Liver (tissue), 9 donors: ENCODE measurements around the gene EFNA2. TPM values are rescaled to one million over a fixed set of nuclear protein-coding genes. Genes with fewer than 3 reads are reported as not detected.

Experiments
- DNase-seq: peaks from one replicate; pipeline ENCODE4 v3.0.0-alpha.2; 2017; ENCODE audit warnings: low spot score
- H3K27ac ChIP-seq, 2 donors: one replicate each; pipeline ENCODE4 v1.7.0; 2013; ENCODE audit warnings: inconsistent platforms in 2 of 2, low read length in 2 of 2, control low read depth in 1 of 2, low read depth in 1 of 2, mild to moderate bottlenecking in 1 of 2
- H3K27me3 ChIP-seq, 4 donors: one replicate each; pipeline versions ENCODE4 v1.6.1 to v1.7.0; 2013; ENCODE audit warnings: low read length in 3 of 4, inconsistent platforms in 1 of 4, mild to moderate bottlenecking in 1 of 4, moderate library complexity in 1 of 4; ENCODE audit not compliant: control insufficient read depth in 4 of 4, insufficient read depth in 4 of 4
- H3K36me3 ChIP-seq, 4 donors: one replicate each; pipeline versions ENCODE4 v1.6.1 to v1.7.0; 2013; ENCODE audit warnings: low read length in 3 of 4, mild to moderate bottlenecking in 3 of 4, low read depth in 1 of 4, moderate library complexity in 1 of 4; ENCODE audit not compliant: control insufficient read depth in 4 of 4, insufficient read depth in 3 of 4
- H3K4me1 ChIP-seq, 4 donors: one replicate each; pipeline versions ENCODE4 v1.6.1 to v1.7.0; 2013; ENCODE audit warnings: low read length in 3 of 4, mild to moderate bottlenecking in 3 of 4, moderate library complexity in 1 of 4; ENCODE audit not compliant: control insufficient read depth in 4 of 4, insufficient read depth in 4 of 4
- H3K4me3 ChIP-seq, 3 donors: one replicate each; pipeline versions ENCODE4 v1.6.1 to v1.7.0; 2013; ENCODE audit warnings: low read length in 3 of 3, control low read depth in 1 of 3, low read depth in 1 of 3, mild to moderate bottlenecking in 1 of 3
- H3K9ac ChIP-seq, 2 donors: one replicate each; pipeline ENCODE4 v1.7.0; 2013; ENCODE audit warnings: low read length in 2 of 2, mild to moderate bottlenecking in 2 of 2, moderate library complexity in 2 of 2, control low read depth in 1 of 2, low read depth in 1 of 2
- H3K9me3 ChIP-seq, 4 donors: one replicate each; pipeline versions ENCODE4 v1.6.1 to v1.7.0; 2013; ENCODE audit warnings: low read length in 3 of 4; ENCODE audit not compliant: control insufficient read depth in 4 of 4
- EGR1 ChIP-seq, 2 donors: IDR thresholded peaks; 2 replicates each; pipeline ENCODE4 v1.6.1; 2016 to 2018; ENCODE audit warnings: antibody characterized with exemption in 2 of 2, low read depth in 2 of 2
- FOXA1 ChIP-seq: IDR thresholded peaks from 2 replicates; pipeline ENCODE4 v1.6.1; 2016; ENCODE audit warnings: antibody characterized with exemption
- FOXA2 ChIP-seq: IDR thresholded peaks from 2 replicates; pipeline ENCODE4 v1.6.1; 2016; ENCODE audit warnings: antibody characterized with exemption
- GABPA ChIP-seq, 2 donors: IDR thresholded peaks in 1 of 2; conservative IDR thresholded peaks in 1 of 2; 2 replicates each; pipeline ENCODE4 v1.6.1; 2016; ENCODE audit warnings: antibody characterized with exemption in 2 of 2, mild to moderate bottlenecking in 1 of 2, moderate library complexity in 1 of 2
- HNF4A ChIP-seq, 2 donors: conservative IDR thresholded peaks; 2 replicates each; pipeline ENCODE4 v1.6.1; 2016; ENCODE audit warnings: antibody characterized with exemption in 2 of 2, mild to moderate bottlenecking in 2 of 2
- HNF4G ChIP-seq: IDR thresholded peaks from 2 replicates; pipeline ENCODE4 v1.6.1; 2016; ENCODE audit warnings: antibody characterized with exemption
- NR2F2 ChIP-seq: IDR thresholded peaks from 2 replicates; pipeline ENCODE4 v1.6.1; 2016; ENCODE audit warnings: antibody characterized with exemption
- RAD21 ChIP-seq, 2 donors: IDR thresholded peaks; 2 replicates each; pipeline ENCODE4 v1.6.1; 2016; ENCODE audit warnings: antibody characterized with exemption in 2 of 2, mild to moderate bottlenecking in 2 of 2
- RXRA ChIP-seq, 2 donors: IDR thresholded peaks; 2 replicates each; pipeline ENCODE4 v1.6.1; 2017 to 2018; ENCODE audit warnings: antibody characterized with exemption in 2 of 2, mild to moderate bottlenecking in 1 of 2
- SP1 ChIP-seq: IDR thresholded peaks from 2 replicates; pipeline ENCODE4 v1.6.1; 2018; ENCODE audit warnings: antibody characterized with exemption, mild to moderate bottlenecking
- TAF1 ChIP-seq: conservative IDR thresholded peaks from 2 replicates; pipeline ENCODE4 v1.6.1; 2016; ENCODE audit warnings: antibody characterized with exemption, mild to moderate bottlenecking
- YY1 ChIP-seq: IDR thresholded peaks from 2 replicates; pipeline ENCODE4 v1.6.1; 2016; ENCODE audit warnings: antibody characterized with exemption, mild to moderate bottlenecking
- WGBS: extraction: QIAGEN DNeasy Blood & Tissue Kit; methylation state at CpG from one replicate; pipeline ENCODE4 v1.1.7; 2013; 5-methylcytosine and 5-hydroxymethylcytosine counted together
- polyA plus RNA-seq, 2 donors: library from polyadenylated mRNA; stranded (reverse) in 1 of 2; unstranded in 1 of 2; fragments of 200-250 nt in 1 of 2; fragments of >200 nt in 1 of 2; fragmentation: Nextera tagmentation in 1 of 2; extraction: Ambion mirVana in 1 of 2; gene quantifications; one replicate each; pipeline versions ENCODE4 v1.2.1 to v1.2.3, GENCODE V29; 2013 to 2015
- total RNA-seq, 2 donors: library from RNA; depleted of rRNA; stranded (reverse); fragments of >200 nt; gene quantifications; one replicate each; pipeline ENCODE4 v1.2.3, GENCODE V29; 2014
- TF ChIP-seq, protein P1 (sequence below): IDR thresholded peaks from 2 replicates; pipeline ENCODE4 v1.6.1; 2016; ENCODE audit warnings: antibody characterized with exemption
- TF ChIP-seq, protein P2 (sequence below): fragments of 150-350 bp; IDR thresholded peaks from 2 replicates; pipeline ENCODE4 v1.5.1; 2017; ENCODE audit warnings: improper control_type of control experiment, low read depth, low read length; ENCODE audit not compliant: missing input control
- TF ChIP-seq, protein P3 (sequence below): IDR thresholded peaks from 2 replicates; pipeline ENCODE4 v1.6.1; 2016; ENCODE audit warnings: antibody characterized with exemption, mild to moderate bottlenecking
- TF ChIP-seq, protein P4 (sequence below): IDR thresholded peaks from 2 replicates; pipeline ENCODE4 v1.6.1; 2016; ENCODE audit warnings: antibody characterized with exemption
- TF ChIP-seq, protein P5 (sequence below): IDR thresholded peaks from 2 replicates; pipeline ENCODE4 v1.6.1; 2016; ENCODE audit warnings: antibody characterized with exemption
- donor health status: healthy.
- donor health status: healthy.
- donor health status: healthy.
- donor health status: healthy.
- donor health status: healthy.

Gene EFNA2
- total and polyA plus RNA-seq, 4 donors = 0.98 to 9.8 (median 4.3) TPM

- WGBS = 92% methylated on average over 8 of the region's 8 CpGs
- peaks cover 6 to 11% (median 9%) of the 10 kb centered on the region in 4 donors for H3K4me1 ChIP-seq
- no peak for DNase-seq
- H3K36me3 ChIP-seq = peaks cover 0 to 5% (median 0%) of the 10 kb centered on the region in 4 donors
- H3K27me3 ChIP-seq = no peaks in the 10 kb centered on the region
- no peaks in the 10 kb centered on the region for H3K9me3 ChIP-seq
- no peak overlapping the region for H3K27ac ChIP-seq
- no peak overlapping the region for H3K9ac ChIP-seq
- TF ChIP-seq RAD21 (IDR thresholded peaks at IDR 0.05) (no peak), RXRA (IDR thresholded peaks at IDR 0.05) (no peak), FOXA2 (no peak), FOXA1 (no peak), HNF4A (conservative IDR thresholded peaks at IDR 0.05) (no peak), EGR1 (IDR thresholded peaks at IDR 0.05; ENCODE audit: low read depth in 2 of 2) (no peak), TAF1 (no peak)
- TF ChIP-seq, protein P1, sequence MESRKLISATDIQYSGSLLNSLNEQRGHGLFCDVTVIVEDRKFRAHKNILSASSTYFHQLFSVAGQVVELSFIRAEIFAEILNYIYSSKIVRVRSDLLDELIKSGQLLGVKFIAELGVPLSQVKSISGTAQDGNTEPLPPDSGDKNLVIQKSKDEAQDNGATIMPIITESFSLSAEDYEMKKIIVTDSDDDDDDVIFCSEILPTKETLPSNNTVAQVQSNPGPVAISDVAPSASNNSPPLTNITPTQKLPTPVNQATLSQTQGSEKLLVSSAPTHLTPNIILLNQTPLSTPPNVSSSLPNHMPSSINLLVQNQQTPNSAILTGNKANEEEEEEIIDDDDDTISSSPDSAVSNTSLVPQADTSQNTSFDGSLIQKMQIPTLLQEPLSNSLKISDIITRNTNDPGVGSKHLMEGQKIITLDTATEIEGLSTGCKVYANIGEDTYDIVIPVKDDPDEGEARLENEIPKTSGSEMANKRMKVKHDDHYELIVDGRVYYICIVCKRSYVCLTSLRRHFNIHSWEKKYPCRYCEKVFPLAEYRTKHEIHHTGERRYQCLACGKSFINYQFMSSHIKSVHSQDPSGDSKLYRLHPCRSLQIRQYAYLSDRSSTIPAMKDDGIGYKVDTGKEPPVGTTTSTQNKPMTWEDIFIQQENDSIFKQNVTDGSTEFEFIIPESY = no peak
- TF ChIP-seq, protein P2, sequence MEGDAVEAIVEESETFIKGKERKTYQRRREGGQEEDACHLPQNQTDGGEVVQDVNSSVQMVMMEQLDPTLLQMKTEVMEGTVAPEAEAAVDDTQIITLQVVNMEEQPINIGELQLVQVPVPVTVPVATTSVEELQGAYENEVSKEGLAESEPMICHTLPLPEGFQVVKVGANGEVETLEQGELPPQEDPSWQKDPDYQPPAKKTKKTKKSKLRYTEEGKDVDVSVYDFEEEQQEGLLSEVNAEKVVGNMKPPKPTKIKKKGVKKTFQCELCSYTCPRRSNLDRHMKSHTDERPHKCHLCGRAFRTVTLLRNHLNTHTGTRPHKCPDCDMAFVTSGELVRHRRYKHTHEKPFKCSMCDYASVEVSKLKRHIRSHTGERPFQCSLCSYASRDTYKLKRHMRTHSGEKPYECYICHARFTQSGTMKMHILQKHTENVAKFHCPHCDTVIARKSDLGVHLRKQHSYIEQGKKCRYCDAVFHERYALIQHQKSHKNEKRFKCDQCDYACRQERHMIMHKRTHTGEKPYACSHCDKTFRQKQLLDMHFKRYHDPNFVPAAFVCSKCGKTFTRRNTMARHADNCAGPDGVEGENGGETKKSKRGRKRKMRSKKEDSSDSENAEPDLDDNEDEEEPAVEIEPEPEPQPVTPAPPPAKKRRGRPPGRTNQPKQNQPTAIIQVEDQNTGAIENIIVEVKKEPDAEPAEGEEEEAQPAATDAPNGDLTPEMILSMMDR = no peak
- TF ChIP-seq, protein P3, sequence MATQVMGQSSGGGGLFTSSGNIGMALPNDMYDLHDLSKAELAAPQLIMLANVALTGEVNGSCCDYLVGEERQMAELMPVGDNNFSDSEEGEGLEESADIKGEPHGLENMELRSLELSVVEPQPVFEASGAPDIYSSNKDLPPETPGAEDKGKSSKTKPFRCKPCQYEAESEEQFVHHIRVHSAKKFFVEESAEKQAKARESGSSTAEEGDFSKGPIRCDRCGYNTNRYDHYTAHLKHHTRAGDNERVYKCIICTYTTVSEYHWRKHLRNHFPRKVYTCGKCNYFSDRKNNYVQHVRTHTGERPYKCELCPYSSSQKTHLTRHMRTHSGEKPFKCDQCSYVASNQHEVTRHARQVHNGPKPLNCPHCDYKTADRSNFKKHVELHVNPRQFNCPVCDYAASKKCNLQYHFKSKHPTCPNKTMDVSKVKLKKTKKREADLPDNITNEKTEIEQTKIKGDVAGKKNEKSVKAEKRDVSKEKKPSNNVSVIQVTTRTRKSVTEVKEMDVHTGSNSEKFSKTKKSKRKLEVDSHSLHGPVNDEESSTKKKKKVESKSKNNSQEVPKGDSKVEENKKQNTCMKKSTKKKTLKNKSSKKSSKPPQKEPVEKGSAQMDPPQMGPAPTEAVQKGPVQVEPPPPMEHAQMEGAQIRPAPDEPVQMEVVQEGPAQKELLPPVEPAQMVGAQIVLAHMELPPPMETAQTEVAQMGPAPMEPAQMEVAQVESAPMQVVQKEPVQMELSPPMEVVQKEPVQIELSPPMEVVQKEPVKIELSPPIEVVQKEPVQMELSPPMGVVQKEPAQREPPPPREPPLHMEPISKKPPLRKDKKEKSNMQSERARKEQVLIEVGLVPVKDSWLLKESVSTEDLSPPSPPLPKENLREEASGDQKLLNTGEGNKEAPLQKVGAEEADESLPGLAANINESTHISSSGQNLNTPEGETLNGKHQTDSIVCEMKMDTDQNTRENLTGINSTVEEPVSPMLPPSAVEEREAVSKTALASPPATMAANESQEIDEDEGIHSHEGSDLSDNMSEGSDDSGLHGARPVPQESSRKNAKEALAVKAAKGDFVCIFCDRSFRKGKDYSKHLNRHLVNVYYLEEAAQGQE = no peak
- no peak overlapping the region for H3K4me3 ChIP-seq
These were observed 12.6 kb downstream of the EFNA2 start for GRCh38 chr19:1298235-1298634.

GRCh38 chr19:1299801-1300200, 14.1 kb downstream of the EFNA2 start:
- H3K27ac ChIP-seq = no peak overlapping the region
- TF ChIP-seq FOXA2 (no peak), EGR1 (IDR thresholded peaks at IDR 0.05; ENCODE audit: low read depth in 2 of 2) (no peak), NR2F2 (no peak), FOXA1 (no peak), RAD21 (IDR thresholded peaks at IDR 0.05) (no peak), HNF4G (no peak), TAF1 (no peak), GABPA (IDR thresholded peaks at IDR 0.05 in 1 of 2, conservative IDR thresholded peaks at IDR 0.05 in 1 of 2) (no peak), YY1 (no peak), RXRA (IDR thresholded peaks at IDR 0.05) (no peak), SP1 (no peak)
- TF ChIP-seq, protein P4, sequence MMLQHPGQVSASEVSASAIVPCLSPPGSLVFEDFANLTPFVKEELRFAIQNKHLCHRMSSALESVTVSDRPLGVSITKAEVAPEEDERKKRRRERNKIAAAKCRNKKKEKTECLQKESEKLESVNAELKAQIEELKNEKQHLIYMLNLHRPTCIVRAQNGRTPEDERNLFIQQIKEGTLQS = no peak
- TF ChIP-seq, protein P5, sequence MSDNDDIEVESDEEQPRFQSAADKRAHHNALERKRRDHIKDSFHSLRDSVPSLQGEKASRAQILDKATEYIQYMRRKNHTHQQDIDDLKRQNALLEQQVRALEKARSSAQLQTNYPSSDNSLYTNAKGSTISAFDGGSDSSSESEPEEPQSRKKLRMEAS = no peak
- TF ChIP-seq, protein P1 = no peak
- TF ChIP-seq, protein P3 = no peak
- no peaks in the 10 kb centered on the region for H3K9me3 ChIP-seq
- DNase-seq = no peak
- no peak overlapping the region for H3K9ac ChIP-seq
- no peak overlapping the region for H3K4me3 ChIP-seq
- H3K4me1 ChIP-seq = peaks cover 7 to 17% (median 14%) of the 10 kb centered on the region in 4 donors
- peaks cover 0 to 5% (median 0%) of the 10 kb centered on the region in 4 donors for H3K36me3 ChIP-seq
- 84% methylated on average over 34 of the region's 34 CpGs for WGBS
- no peaks in the 10 kb centered on the region for H3K27me3 ChIP-seq
